HEK293 (cell line): ENCODE data around the gene SAXO1.

ENCODE experiments used
- CTCF ChIA-PET: fragments of 350-600 bp; formaldehyde crosslinking; extraction: SDS; loops from one replicate; lab custom pipeline; 2021; ENCODE audit warnings: antibody characterized with exemption; lab: Yijun Ruan, JAX
- POLR2A ChIA-PET: fragments of 300-600 bp; formaldehyde crosslinking; extraction: SDS; loops from one replicate; lab custom pipeline; 2020; ENCODE audit warnings: antibody characterized with exemption, inconsistent platforms; lab: Yijun Ruan, JAX
- H3K27ac ChIP-seq: fragments of 200-500 bp; sonication (Bioruptor generic); 2 replicates; pipeline ENCODE4 v1.5.1; 2014; ENCODE audit warnings: low read depth, low read length, control low read depth, inconsistent platforms; ENCODE audit errors: extremely low read depth
- H3K36me3 ChIP-seq, 2 experiments: fragments of 200-500 bp in 1 of 2; sonication (Bioruptor generic) in 1 of 2; 1 replicate in 1 of 2; 2 replicates in 1 of 2; pipeline ENCODE4 v1.5.1; 2014 to 2017; ENCODE audit warnings: inconsistent platforms in 2 of 2, low read length in 2 of 2; ENCODE audit not compliant: control insufficient read depth in 2 of 2, insufficient read depth in 1 of 2
- H3K4me1 ChIP-seq: fragments of 200-500 bp; sonication (Bioruptor generic); 2 replicates; pipeline ENCODE4 v1.5.1; 2014; ENCODE audit warnings: mild to moderate bottlenecking, low read length, inconsistent platforms; ENCODE audit not compliant: control insufficient read depth, insufficient read depth
- H3K4me3 ChIP-seq: 2 replicates; pipeline ENCODE4 v1.5.1; 2011; ENCODE audit warnings: low read depth, mild to moderate bottlenecking, control low read depth, low read length, moderate library complexity
- H3K9me3 ChIP-seq: fragments of 200-500 bp; sonication (Bioruptor generic); 2 replicates; pipeline ENCODE4 v1.5.1; 2014; ENCODE audit warnings: low read depth, low read length, inconsistent platforms; ENCODE audit not compliant: control insufficient read depth, insufficient read depth
- BCL11B ChIP-seq: fragments of 450-650 bp; formaldehyde crosslinking; IDR thresholded peaks from 2 replicates; pipeline ENCODE4 v1.5.1; 2016; ENCODE audit warnings: low read depth, missing biosample characterization, missing genetic modification characterization
- GLIS2 ChIP-seq: fragments of 450-650 bp; formaldehyde crosslinking; IDR thresholded peaks from 2 replicates; pipeline ENCODE4 v1.5.1; 2016; ENCODE audit warnings: missing biosample characterization, missing genetic modification characterization
- HOXD13 ChIP-seq: sonication (generic); formaldehyde crosslinking; IDR thresholded peaks from 2 replicates; pipeline ENCODE4 v1.8.0; 2022; ENCODE audit warnings: missing genetic modification reagents, borderline replicate concordance
- PRDM1 ChIP-seq: fragments of 450-650 bp; formaldehyde crosslinking; IDR thresholded peaks from 2 replicates; pipeline ENCODE4; 2016; ENCODE audit warnings: missing biosample characterization, missing genetic modification characterization
- PRDM6 ChIP-seq: fragments of 450-650 bp; formaldehyde crosslinking; IDR thresholded peaks from 2 replicates; pipeline ENCODE4 v1.5.1; 2017; ENCODE audit warnings: missing biosample characterization, missing genetic modification characterization
- TRIM28 ChIP-seq: IDR thresholded peaks from 2 replicates; pipeline ENCODE4 v1.6.1; 2011; ENCODE audit warnings: low read length, control low read depth, borderline replicate concordance
- TSHZ1 ChIP-seq: fragments of 450-650 bp; formaldehyde crosslinking; IDR thresholded peaks from 2 replicates; pipeline ENCODE4 v1.5.1; 2016; ENCODE audit warnings: missing biosample characterization, missing genetic modification characterization, borderline replicate concordance
- ZBTB44 ChIP-seq: fragments of 450-650 bp; IDR thresholded peaks from 2 replicates; pipeline ENCODE4 v1.5.1; 2018; ENCODE audit warnings: missing biosample characterization, mild to moderate bottlenecking, missing genetic modification characterization
- ZFP41 ChIP-seq: fragments of 450-650 bp; formaldehyde crosslinking; IDR thresholded peaks from 2 replicates; pipeline ENCODE4 v1.5.1; 2016; ENCODE audit warnings: missing biosample characterization, missing genetic modification characterization, borderline replicate concordance
- ZFP69B ChIP-seq: fragments of 450-650 bp; formaldehyde crosslinking; IDR thresholded peaks from 2 replicates; pipeline ENCODE4 v1.5.1; 2016; ENCODE audit warnings: missing biosample characterization, missing genetic modification characterization
- ZIC2 ChIP-seq: fragments of 450-650 bp; formaldehyde crosslinking; IDR thresholded peaks from 2 replicates; pipeline ENCODE4 v1.5.1; 2016; ENCODE audit warnings: missing biosample characterization, missing genetic modification characterization
- ZNF350 ChIP-seq: fragments of 450-650 bp; formaldehyde crosslinking; IDR thresholded peaks from 2 replicates; pipeline ENCODE4 v1.5.0; 2017; ENCODE audit warnings: missing biosample characterization, mild to moderate bottlenecking, missing genetic modification characterization
- ZNF366 ChIP-seq: fragments of 450-650 bp; formaldehyde crosslinking; conservative IDR thresholded peaks from 2 replicates; pipeline ENCODE4 v1.5.1; 2016; ENCODE audit warnings: missing biosample characterization, missing genetic modification characterization
- ZNF423 ChIP-seq: fragments of 450-650 bp; formaldehyde crosslinking; IDR thresholded peaks from 2 replicates; pipeline ENCODE4 v1.5.1; 2016; ENCODE audit warnings: missing biosample characterization, missing genetic modification characterization
- ZNF501 ChIP-seq: fragments of 450-650 bp; formaldehyde crosslinking; IDR thresholded peaks from 2 replicates; pipeline ENCODE4 v1.5.1; 2016; ENCODE audit warnings: missing biosample characterization, missing genetic modification characterization
- ZNF521 ChIP-seq: fragments of 450-650 bp; formaldehyde crosslinking; IDR thresholded peaks from 2 replicates; pipeline ENCODE4 v1.5.1; 2017; ENCODE audit warnings: missing biosample characterization, mild to moderate bottlenecking, missing genetic modification characterization
- ZNF549 ChIP-seq: fragments of 450-650 bp; IDR thresholded peaks from 2 replicates; pipeline ENCODE4 v1.5.1; 2018; ENCODE audit warnings: missing biosample characterization, missing genetic modification characterization, mild to moderate bottlenecking, inconsistent platforms, moderate library complexity
- ZNF555 ChIP-seq: fragments of 450-650 bp; formaldehyde crosslinking; conservative IDR thresholded peaks from 2 replicates; pipeline ENCODE4 v1.5.1; 2017; ENCODE audit warnings: missing biosample characterization, mild to moderate bottlenecking, missing genetic modification characterization, inconsistent platforms
- ZNF639 ChIP-seq: fragments of 450-650 bp; formaldehyde crosslinking; IDR thresholded peaks from 2 replicates; pipeline ENCODE4 v1.5.1; 2016; ENCODE audit warnings: missing biosample characterization, missing genetic modification characterization
- ZNF660 ChIP-seq: fragments of 450-650 bp; IDR thresholded peaks from 2 replicates; pipeline ENCODE4 v1.5.1; 2018; ENCODE audit warnings: missing biosample characterization, mild to moderate bottlenecking, missing genetic modification characterization
- ZNF707 ChIP-seq: fragments of 450-650 bp; formaldehyde crosslinking; IDR thresholded peaks from 2 replicates; pipeline ENCODE4 v1.5.1; 2016; ENCODE audit warnings: missing biosample characterization, missing genetic modification characterization
- ZNF792 ChIP-seq: fragments of 450-650 bp; formaldehyde crosslinking; IDR thresholded peaks from 2 replicates; pipeline ENCODE4 v1.5.1; 2016; ENCODE audit warnings: missing biosample characterization, missing genetic modification characterization
- ZNF837 ChIP-seq: fragments of 450-650 bp; formaldehyde crosslinking; IDR thresholded peaks from 2 replicates; pipeline ENCODE4 v1.5.1; 2016; ENCODE audit warnings: missing biosample characterization, missing genetic modification characterization
- ZSCAN23 ChIP-seq: fragments of 450-650 bp; formaldehyde crosslinking; IDR thresholded peaks from 2 replicates; pipeline ENCODE4 v1.5.1; 2016; ENCODE audit warnings: missing biosample characterization, missing genetic modification characterization

The SAXO1 gene

GRCh38 chr9:18920141-18921084, 112.6 kb downstream of the SAXO1 start:
- POLR2A ChIA-PET: no interaction called here
- Histone ChIP-seq H3K4me3 (no peak overlapping the region), H3K36me3 (no peaks in the 10 kb centered on the region), H3K9me3 (no peaks in the 10 kb centered on the region), H3K27ac (no peak overlapping the region), H3K4me1 (no peaks in the 10 kb centered on the region)
- CTCF ChIA-PET: no interaction called here
- TF ChIP-seq GLIS2 (tag by site-specific recombination): no peak
- TF ChIP-seq ZNF660 (tag by site-specific recombination): no peak
- no peak for TF ChIP-seq ZNF521
- TF ChIP-seq BCL11B (tag by site-specific recombination): no peak
- no peak for TF ChIP-seq PRDM1
- no peak for TF ChIP-seq ZNF707 (tag by site-specific recombination)
- TF ChIP-seq ZNF639 (tag by site-specific recombination): no peak
- TF ChIP-seq PRDM6 (tag by site-specific recombination): no peak
- no peak for TF ChIP-seq ZNF350 (tag by site-specific recombination)
- no peak for TF ChIP-seq HOXD13 (CRISPR knock-in tag)
- no peak for TF ChIP-seq ZIC2 (tag by site-specific recombination)
- TF ChIP-seq ZNF549 (tag by site-specific recombination): no peak
- no peak for TF ChIP-seq ZSCAN23 (tag by site-specific recombination)
- TF ChIP-seq TRIM28: no peak
- TF ChIP-seq ZNF366 (tag by site-specific recombination): no peak
- TF ChIP-seq ZNF837 (tag by site-specific recombination): no peak
- no peak for TF ChIP-seq ZFP41 (tag by site-specific recombination)

- ChIA-PET POLR2A (no interaction called here), CTCF (interaction anchor here (0.6 kb wide), 1 partner anchor 231 kb away, joined by 3 read pairs; no protein-coding TSS in a partner anchor)
- H3K36me3 ChIP-seq: no peaks in the 10 kb centered on the region
- H3K4me3 ChIP-seq: no peak overlapping the region
- no peak overlapping the region for H3K27ac ChIP-seq
- 0 out of 2 replicates have a peak, but pooled peaks cover 4% of the 10 kb centered on the region for H3K4me1 ChIP-seq
- H3K9me3 ChIP-seq: no peaks in the 10 kb centered on the region
- no peak for TF ChIP-seq ZNF707 (tag by site-specific recombination)
- TF ChIP-seq ZNF521: no peak
- TF ChIP-seq TSHZ1 (tag by site-specific recombination): no peak
- no peak for TF ChIP-seq ZNF792 (tag by site-specific recombination)
- TF ChIP-seq ZNF501 (tag by site-specific recombination): no peak
- TF ChIP-seq ZBTB44: no peak
- no peak for TF ChIP-seq ZFP69B
- no peak for TF ChIP-seq ZNF423
- TF ChIP-seq ZNF555: no peak
These were observed 121.2 kb downstream of the SAXO1 start for GRCh38 chr9:18911714-18912342.
